IMR-90 (cell line): ENCODE data around the gene HNMT. TPM values are rescaled to one million over a fixed set of nuclear protein-coding genes. Genes with fewer than 3 reads are reported as not detected.

ENCODE experiments used
- ATAC-seq: fragments of 200-7000 bp; cut with Tn5 transposase; 2 replicates; pipeline ENCODE4 v1.9.1; 2020; ENCODE audit warnings: low read depth, mild to moderate bottlenecking, moderate library complexity
- BruUV-seq: library from RNA; stranded (reverse); fragments of 400-500 nt; replicated peaks from 2 replicates; lab custom pipeline; 2021; lab: Mats Ljungman, UMichigan
- CTCF ChIA-PET: fragments of 300-600 bp; formaldehyde crosslinking; extraction: SDS; loops from one replicate; lab custom pipeline; 2021; ENCODE audit warnings: antibody characterized with exemption; lab: Yijun Ruan, JAX
- POLR2A ChIA-PET: fragments of 300-600 bp; sonication (Branson Sonifier 250); formaldehyde crosslinking; loops from one replicate; lab custom pipeline; 2022; ENCODE audit warnings: antibody characterized with exemption; ENCODE audit not compliant: unreplicated experiment; lab: Charles Lee
- DNase-seq: peaks from one replicate; pipeline ENCODE4 v3.0.0; 2013
- H2AFZ ChIP-seq: replicated peaks from 2 replicates; pipeline ENCODE3; 2013; ENCODE audit warnings: low read length, mild to moderate bottlenecking; ENCODE audit not compliant: poor library complexity
- H2AK5ac ChIP-seq: 2 replicates; pipeline ENCODE4 v1.6.1; 2013; ENCODE audit warnings: low read depth, low read length, inconsistent platforms
- H2AK9ac ChIP-seq: replicated peaks from 2 replicates; pipeline ENCODE3; 2013; ENCODE audit warnings: mild to moderate bottlenecking, low read depth, low read length, moderate library complexity; ENCODE audit not compliant: poor library complexity
- H2BK120ac ChIP-seq: 2 replicates; pipeline ENCODE4 v1.6.1; 2013; ENCODE audit warnings: low read depth, low read length, inconsistent platforms
- H2BK15ac ChIP-seq: 3 replicates; pipeline ENCODE4 v1.6.1; 2013; ENCODE audit warnings: low read depth, low read length, inconsistent platforms
- H2BK20ac ChIP-seq: 2 replicates; pipeline ENCODE4 v1.6.1; 2013; ENCODE audit warnings: low read depth, mild to moderate bottlenecking, inconsistent platforms, low read length, moderate library complexity
- H2BK5ac ChIP-seq: 2 replicates; pipeline ENCODE4 v1.6.1; 2013; ENCODE audit warnings: mild to moderate bottlenecking, low read depth, low read length, inconsistent platforms; ENCODE audit not compliant: poor library complexity, severe bottlenecking
- H3K14ac ChIP-seq: replicated peaks from 2 replicates; pipeline ENCODE4 v1.6.1; 2013; ENCODE audit warnings: low read depth, low read length, inconsistent platforms
- H3K18ac ChIP-seq: 2 replicates; pipeline ENCODE4 v1.6.1; 2013; ENCODE audit warnings: low read depth, low read length, control low read depth
- H3K23ac ChIP-seq: 2 replicates; pipeline ENCODE4 v1.6.1; 2013; ENCODE audit warnings: low read depth, low read length, inconsistent platforms
- H3K27ac ChIP-seq: 2 replicates; pipeline ENCODE4 v1.5.1; 2013; ENCODE audit warnings: mild to moderate bottlenecking, control low read depth, low read length; ENCODE audit not compliant: insufficient read depth
- H3K27me3 ChIP-seq: 2 replicates; pipeline ENCODE4 v1.6.1; 2013; ENCODE audit warnings: low read length; ENCODE audit not compliant: control insufficient read depth, insufficient read depth
- H3K36me3 ChIP-seq: 2 replicates; pipeline ENCODE4 v1.6.1; 2013; ENCODE audit warnings: low read length, mixed read lengths; ENCODE audit not compliant: control insufficient read depth, insufficient read depth
- H3K4ac ChIP-seq: 2 replicates; pipeline ENCODE4 v1.6.1; 2013; ENCODE audit warnings: low read depth, low read length, inconsistent platforms
- H3K4me1 ChIP-seq: 2 replicates; pipeline ENCODE4 v1.6.1; 2013; ENCODE audit warnings: low read length, mixed read lengths; ENCODE audit not compliant: control insufficient read depth, insufficient read depth
- H3K4me2 ChIP-seq: 2 replicates; pipeline ENCODE4 v1.6.1; 2013; ENCODE audit warnings: low read depth, mild to moderate bottlenecking, control low read depth, low read length, moderate library complexity
- H3K4me3 ChIP-seq: 2 replicates; pipeline ENCODE4 v1.5.1; 2013; ENCODE audit warnings: low read depth, mild to moderate bottlenecking, control low read depth, low read length, moderate library complexity; ENCODE audit not compliant: insufficient read depth
- H3K56ac ChIP-seq: 2 replicates; pipeline ENCODE4 v1.6.1; 2013; ENCODE audit warnings: low read length, inconsistent platforms; ENCODE audit not compliant: insufficient read depth; ENCODE audit errors: extremely low read depth
- H3K79me1 ChIP-seq, 2 experiments: 2 replicates each; pipeline ENCODE4 v1.6.1; 2013; ENCODE audit warnings: low read length in 2 of 2, inconsistent platforms in 1 of 2, low read depth in 1 of 2
- H3K9ac ChIP-seq: 2 replicates; pipeline ENCODE4 v1.6.1; 2013; ENCODE audit warnings: low read depth, low read length, control low read depth
- H3K9me1 ChIP-seq: 2 replicates; pipeline ENCODE4 v1.6.1; 2013; ENCODE audit warnings: low read length, inconsistent platforms; ENCODE audit not compliant: insufficient read depth
- H3K9me3 ChIP-seq: 2 replicates; pipeline ENCODE4 v1.6.1; 2013; ENCODE audit warnings: low read length; ENCODE audit not compliant: control insufficient read depth, insufficient read depth
- H4K20me1 ChIP-seq: 2 replicates; pipeline ENCODE4 v1.6.1; 2013; ENCODE audit warnings: low read length, inconsistent platforms; ENCODE audit not compliant: insufficient read depth
- H4K5ac ChIP-seq: 2 replicates; pipeline ENCODE4 v1.6.1; 2013; ENCODE audit warnings: mild to moderate bottlenecking, low read depth, low read length, control low read depth
- H4K8ac ChIP-seq, 2 experiments: 2 replicates each; pipeline ENCODE4 v1.6.1; 2013; ENCODE audit warnings: low read depth in 2 of 2, low read length in 2 of 2, control low read depth in 1 of 2, inconsistent platforms in 1 of 2
- H4K91ac ChIP-seq: 2 replicates; pipeline ENCODE4 v1.6.1; 2013; ENCODE audit warnings: low read depth, low read length, inconsistent platforms; ENCODE audit not compliant: insufficient read depth
- BHLHE40 ChIP-seq: fragments of 150-350 bp; IDR thresholded peaks from 2 replicates; pipeline ENCODE4 v1.6.1; 2016; ENCODE audit warnings: mild to moderate bottlenecking, low read depth, low read length
- CEBPB ChIP-seq: IDR thresholded peaks from 2 replicates; pipeline ENCODE4 v1.6.1; 2012; ENCODE audit warnings: low read depth, low read length, improper control_type of control experiment
- CHD1 ChIP-seq: IDR thresholded peaks from 2 replicates; pipeline ENCODE4 v1.6.1; 2012; ENCODE audit warnings: low read depth, low read length, improper control_type of control experiment
- FOS ChIP-seq: fragments of 150-350 bp; IDR thresholded peaks from 2 replicates; pipeline ENCODE4 v1.6.1; 2016; ENCODE audit warnings: low read depth, low read length
- MAFK ChIP-seq: IDR thresholded peaks from 2 replicates; pipeline ENCODE4 v1.6.1; 2012; ENCODE audit warnings: low read depth, low read length, improper control_type of control experiment
- MXI1 ChIP-seq: IDR thresholded peaks from 2 replicates; pipeline ENCODE4 v1.6.1; 2012; ENCODE audit warnings: low read depth, mild to moderate bottlenecking, low read length, moderate library complexity, borderline replicate concordance
- RFX5 ChIP-seq: IDR thresholded peaks from 2 replicates; pipeline ENCODE4 v1.8.0; 2012; ENCODE audit warnings: low read depth, mild to moderate bottlenecking, low read length, moderate library complexity
- SMC3 ChIP-seq: fragments of 150-350 bp; IDR thresholded peaks from 2 replicates; pipeline ENCODE4 v1.6.1; 2016; ENCODE audit warnings: low read depth, mild to moderate bottlenecking, antibody characterized with exemption, low read length, moderate library complexity
- WGBS, 2 experiments: methylation state at CpG; one replicate each; pipeline versions ENCODE4 v1.1.5 to v1.1.7; 2013; ENCODE audit warnings: missing lambda C conversion rate in 2 of 2; ENCODE audit not compliant: insufficient read length in 1 of 2; ENCODE audit errors: extremely low coverage in 2 of 2; 5-methylcytosine and 5-hydroxymethylcytosine counted together
- dilution Hi-C: fragments of 300-500 bp; cut with HindIII; formaldehyde crosslinking; loops from one replicate; pipeline ENCODE4 v1.14.3; 2018; ENCODE audit warnings: low sequenced_read_pairs; ENCODE audit not compliant: unreplicated experiment
- in situ Hi-C: fragments of 300-500 bp; cut with MboI; formaldehyde crosslinking; loops from 3 replicates; pipeline ENCODE4 v1.14.3; 2019; ENCODE audit warnings: low sequenced_read_pairs, inconsistent platforms, mixed read lengths
- intact Hi-C: fragments of 100-400 bp; cut with micrococcal nuclease; formaldehyde crosslinking; loops from 2 replicates; pipeline ENCODE4 v1.10.0; 2022
- polyA plus RNA-seq, 3 experiments: library from polyadenylated mRNA; depleted of rRNA; stranded (reverse); fragments of >200 nt; gene quantifications; 2 replicates each; pipeline ENCODE4 v1.2.3, GENCODE V29; 2012; ENCODE audit warnings: low replicate concordance in 1 of 3
- total RNA-seq: library from RNA; depleted of rRNA; stranded (reverse); fragments of >200 nt; gene quantifications from 2 replicates; pipeline ENCODE4 v1.2.3, GENCODE V29; 2012
- TF ChIP-seq, protein P1 (sequence below): conservative IDR thresholded peaks from 2 replicates; pipeline ENCODE4 v1.5.1; 2012; ENCODE audit warnings: mild to moderate bottlenecking, low read depth, low read length, improper control_type of control experiment

HNMT gene
- total and polyA plus RNA-seq, 2 of the 4 experiments (the other 2 are of a cell fraction), result 6.4 to 14.2 TPM

DNA sequence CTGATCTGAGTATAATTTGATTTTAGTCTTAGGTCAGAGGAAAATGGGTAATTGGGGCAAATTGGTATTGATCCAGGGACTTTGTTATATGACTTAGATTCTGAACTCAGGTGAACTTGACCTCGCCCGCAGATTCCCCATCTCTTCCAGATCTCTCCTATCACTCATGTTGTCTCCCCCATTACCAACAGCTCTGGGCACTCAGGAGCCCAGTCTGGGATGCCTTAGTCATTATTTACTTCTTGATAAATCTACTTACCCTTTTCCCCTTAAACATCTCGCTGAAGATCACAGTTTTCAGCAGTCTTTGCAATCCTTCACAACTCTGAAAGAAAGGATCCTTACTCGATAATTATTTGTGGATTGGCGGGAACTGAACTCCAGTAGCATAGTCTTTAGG is 19.6 kb upstream of the HNMT start:
- Histone ChIP-seq H2BK15ac (no peak overlapping the region), H3K27me3 (no peaks in the 10 kb centered on the region; the same call in 1 of the 2 replicates), H3K4me2 (no peak overlapping the region), H3K18ac (no peak overlapping the region), H3K79me1 (no peaks in the 10 kb centered on the region), H2BK5ac (no peak overlapping the region), H3K56ac (no peak overlapping the region), H3K4ac (no peak overlapping the region), H2AK9ac (no peak overlapping the region), H2AK5ac (no peak overlapping the region), H3K4me3 (no peak overlapping the region), H4K20me1 (no peaks in the 10 kb centered on the region), H3K27ac (no peak overlapping the region), H4K5ac (no peak overlapping the region), H2BK120ac (no peak overlapping the region), H3K14ac (no peak overlapping the region), H4K91ac (no peak overlapping the region), H3K9me1 (no peaks in the 10 kb centered on the region), H4K8ac (no peak overlapping the region), H3K9ac (no peak overlapping the region), H2BK20ac (no peak overlapping the region), H3K23ac (no peak overlapping the region), H3K9me3 (no peaks in the 10 kb centered on the region), H2AFZ (no peak overlapping the region), H3K36me3 (no peaks in the 10 kb centered on the region), H3K4me1 (peaks cover 2% of the 10 kb centered on the region; the same call in 1 of the 2 replicates)
- in situ Hi-C loops, result loop anchor here (10.0 kb wide), 1 partner anchor 150 kb away; no protein-coding TSS in a partner anchor
- ChIA-PET POLR2A (no interaction called here), CTCF (interaction anchor here (1.0 kb wide), 1 partner anchor 32 kb away, joined by 3 read pairs; no protein-coding TSS in a partner anchor)
- intact Hi-C loops, result no loop called here
- dilution Hi-C loops, result no loop called here
- TF ChIP-seq BHLHE40 (no peak), MAFK (no peak), MXI1 (no peak), CEBPB (no peak), RFX5 (no peak), CHD1 (no peak), FOS (no peak), SMC3 (no peak)
- TF ChIP-seq, protein P1, sequence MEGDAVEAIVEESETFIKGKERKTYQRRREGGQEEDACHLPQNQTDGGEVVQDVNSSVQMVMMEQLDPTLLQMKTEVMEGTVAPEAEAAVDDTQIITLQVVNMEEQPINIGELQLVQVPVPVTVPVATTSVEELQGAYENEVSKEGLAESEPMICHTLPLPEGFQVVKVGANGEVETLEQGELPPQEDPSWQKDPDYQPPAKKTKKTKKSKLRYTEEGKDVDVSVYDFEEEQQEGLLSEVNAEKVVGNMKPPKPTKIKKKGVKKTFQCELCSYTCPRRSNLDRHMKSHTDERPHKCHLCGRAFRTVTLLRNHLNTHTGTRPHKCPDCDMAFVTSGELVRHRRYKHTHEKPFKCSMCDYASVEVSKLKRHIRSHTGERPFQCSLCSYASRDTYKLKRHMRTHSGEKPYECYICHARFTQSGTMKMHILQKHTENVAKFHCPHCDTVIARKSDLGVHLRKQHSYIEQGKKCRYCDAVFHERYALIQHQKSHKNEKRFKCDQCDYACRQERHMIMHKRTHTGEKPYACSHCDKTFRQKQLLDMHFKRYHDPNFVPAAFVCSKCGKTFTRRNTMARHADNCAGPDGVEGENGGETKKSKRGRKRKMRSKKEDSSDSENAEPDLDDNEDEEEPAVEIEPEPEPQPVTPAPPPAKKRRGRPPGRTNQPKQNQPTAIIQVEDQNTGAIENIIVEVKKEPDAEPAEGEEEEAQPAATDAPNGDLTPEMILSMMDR, result no peak
- BruUV-seq, result no TSS peak
- ATAC-seq (no peak), DNase-seq (no peak)
- 80% methylated on average over 1 of the region's 5 CpGs; no CpG with 5 or more reads in 1 of the 2 experiments for WGBS, 2 experiments
